Fibroblast of lung (primary cell): Measurements from ENCODE around the gene JAKMIP3. TPM values are rescaled to one million over a fixed set of nuclear protein-coding genes. Genes with fewer than 3 reads are reported as not detected.

Experiments used
- DNase-seq, 2 donors: peaks; one replicate each; pipeline versions ENCODE4 v3.0.0 to v3.0.0-alpha.2; 2010; ENCODE audit warnings: low read depth in 2 of 2
- H2AFZ ChIP-seq: 2 replicates; pipeline ENCODE4 v1.5.1; 2012; ENCODE audit warnings: low read length, control low read depth, inconsistent platforms
- H3K27ac ChIP-seq: 2 replicates; pipeline ENCODE4 v1.5.1; 2011; ENCODE audit warnings: low read length, control low read depth; ENCODE audit not compliant: insufficient read depth
- H3K27me3 ChIP-seq: 2 replicates; pipeline ENCODE4 v1.5.1; 2011; ENCODE audit warnings: mild to moderate bottlenecking, low read length; ENCODE audit not compliant: control insufficient read depth, insufficient read depth
- H3K36me3 ChIP-seq: 2 replicates; pipeline ENCODE4 v1.5.1; 2011; ENCODE audit warnings: low read length; ENCODE audit not compliant: control insufficient read depth, insufficient read depth
- H3K4me1 ChIP-seq: 2 replicates; pipeline ENCODE4 v1.5.1; 2011; ENCODE audit warnings: low read length; ENCODE audit not compliant: control insufficient read depth, insufficient read depth; ENCODE audit errors: extremely low read depth
- H3K4me2 ChIP-seq: 2 replicates; pipeline ENCODE4 v1.5.1; 2011; ENCODE audit warnings: low read length, control low read depth; ENCODE audit not compliant: insufficient read depth; ENCODE audit errors: extremely low read depth
- H3K4me3 ChIP-seq, 4 experiments: fragments of 200-600 bp in 1 of 4; sonication (generic) in 1 of 4; replicated peaks in 1 of 4; 2 replicates each; pipeline ENCODE4 v1.5.1; 2011 to 2016; ENCODE audit warnings: low read length in 4 of 4, low read depth in 3 of 4, mild to moderate bottlenecking in 3 of 4, control low read depth in 2 of 4, inconsistent platforms in 1 of 4, mixed read lengths in 1 of 4; ENCODE audit not compliant: insufficient read depth in 1 of 4; ENCODE audit errors: control extremely low read depth in 1 of 4
- H3K79me2 ChIP-seq: 2 replicates; pipeline ENCODE4 v1.5.1; 2012; ENCODE audit warnings: mild to moderate bottlenecking, low read length, inconsistent platforms; ENCODE audit not compliant: control insufficient read depth, insufficient read depth
- H3K9ac ChIP-seq: 2 replicates; pipeline ENCODE4 v1.5.1; 2011; ENCODE audit warnings: mild to moderate bottlenecking, low read length, control low read depth; ENCODE audit not compliant: insufficient read depth
- H3K9me3 ChIP-seq: 2 replicates; pipeline ENCODE4 v1.5.1; 2012; ENCODE audit warnings: low read depth, low read length; ENCODE audit not compliant: control insufficient read depth, insufficient read depth
- H4K20me1 ChIP-seq: 2 replicates; pipeline ENCODE4 v1.5.1; 2011; ENCODE audit warnings: low read length; ENCODE audit not compliant: control insufficient read depth, insufficient read depth; ENCODE audit errors: extremely low read depth
- EZH2 ChIP-seq: IDR thresholded peaks from 2 replicates; pipeline ENCODE4 v1.5.1; 2012; ENCODE audit warnings: low read length, control low read depth, mild to moderate bottlenecking; ENCODE audit errors: missing control alignments
- polyA plus RNA-seq, 2 donors: library from polyadenylated mRNA; depleted of rRNA in 1 of 2; stranded (reverse) in 1 of 2; unstranded in 1 of 2; fragments of >200 nt; gene quantifications; 2 replicates each; pipeline ENCODE4 v1.2.1, GENCODE V29; 2011 to 2012; ENCODE audit warnings: missing spikeins in 1 of 2
- total RNA-seq: library from RNA; depleted of rRNA; stranded (reverse); fragments of >200 nt; gene quantifications from 2 replicates; pipeline ENCODE4 v1.2.1, GENCODE V29; 2014
- TF ChIP-seq, protein P1 (sequence below), 2 donors: IDR thresholded peaks in 1 of 2; conservative IDR thresholded peaks in 1 of 2; 1 replicate in 1 of 2; 2 replicates in 1 of 2; pipeline ENCODE4 v1.5.1; 2011 to 2012; ENCODE audit warnings: low read length in 2 of 2, control low read depth in 1 of 2, inconsistent platforms in 1 of 2, low read depth in 1 of 2, mild to moderate bottlenecking in 1 of 2

JAKMIP3 gene
- total and polyA plus RNA-seq, 2 donors (not counting 1 experiment from before 2014, with no cell fraction given): 0.17 TPM

DNA sequence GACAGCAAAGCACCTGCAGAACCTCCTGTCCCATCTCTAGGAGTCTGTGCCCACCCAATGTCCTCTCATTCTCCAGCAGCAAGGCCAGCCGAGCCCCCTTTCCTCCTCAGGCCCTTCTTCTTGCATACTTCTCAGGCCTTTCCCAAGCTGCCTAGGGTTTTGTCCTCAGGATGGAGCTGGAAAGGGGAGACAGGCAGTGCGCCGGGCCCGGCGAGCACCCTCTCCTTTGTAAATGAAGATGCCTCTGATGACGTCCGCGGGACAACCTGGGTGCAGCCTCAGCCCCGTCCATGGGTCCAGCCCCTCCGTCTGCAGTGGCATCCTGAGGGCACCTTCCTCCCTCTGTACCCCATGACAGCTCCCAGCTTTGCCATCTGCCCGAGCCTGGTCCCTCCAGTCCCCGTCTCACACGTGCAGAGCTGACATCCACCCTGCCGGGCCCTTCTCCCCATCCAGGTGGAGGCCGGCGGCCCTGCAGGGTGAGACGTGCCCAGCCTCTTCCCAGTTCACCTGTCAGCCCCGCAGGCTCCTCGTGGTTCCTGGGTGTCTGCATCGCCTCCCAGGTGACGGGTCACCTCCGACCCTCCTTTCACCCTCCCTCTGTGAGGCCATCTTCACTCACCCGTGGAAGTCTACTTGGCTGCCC, 36.4 kb downstream of the JAKMIP3 start:
- Histone ChIP-seq H3K27ac (no peak overlapping the region), H3K4me2 (no peak overlapping the region), H3K9me3 (no peaks in the 10 kb centered on the region), H3K4me3 (no peak overlapping the region), H2AFZ (no peak overlapping the region), H3K36me3 (no peaks in the 10 kb centered on the region), H3K27me3 (no peaks in the 10 kb centered on the region), H3K4me1 (no peaks in the 10 kb centered on the region), H3K79me2 (no peaks in the 10 kb centered on the region), H3K9ac (no peak overlapping the region), H4K20me1 (no peaks in the 10 kb centered on the region)
- no peak for DNase-seq
- no peak for TF ChIP-seq EZH2
- TF ChIP-seq, protein P1, sequence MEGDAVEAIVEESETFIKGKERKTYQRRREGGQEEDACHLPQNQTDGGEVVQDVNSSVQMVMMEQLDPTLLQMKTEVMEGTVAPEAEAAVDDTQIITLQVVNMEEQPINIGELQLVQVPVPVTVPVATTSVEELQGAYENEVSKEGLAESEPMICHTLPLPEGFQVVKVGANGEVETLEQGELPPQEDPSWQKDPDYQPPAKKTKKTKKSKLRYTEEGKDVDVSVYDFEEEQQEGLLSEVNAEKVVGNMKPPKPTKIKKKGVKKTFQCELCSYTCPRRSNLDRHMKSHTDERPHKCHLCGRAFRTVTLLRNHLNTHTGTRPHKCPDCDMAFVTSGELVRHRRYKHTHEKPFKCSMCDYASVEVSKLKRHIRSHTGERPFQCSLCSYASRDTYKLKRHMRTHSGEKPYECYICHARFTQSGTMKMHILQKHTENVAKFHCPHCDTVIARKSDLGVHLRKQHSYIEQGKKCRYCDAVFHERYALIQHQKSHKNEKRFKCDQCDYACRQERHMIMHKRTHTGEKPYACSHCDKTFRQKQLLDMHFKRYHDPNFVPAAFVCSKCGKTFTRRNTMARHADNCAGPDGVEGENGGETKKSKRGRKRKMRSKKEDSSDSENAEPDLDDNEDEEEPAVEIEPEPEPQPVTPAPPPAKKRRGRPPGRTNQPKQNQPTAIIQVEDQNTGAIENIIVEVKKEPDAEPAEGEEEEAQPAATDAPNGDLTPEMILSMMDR (conservative IDR thresholded peaks at IDR 0.05 in 1 of 2, IDR thresholded peaks at IDR 0.05 in 1 of 2; ENCODE audit: low read depth in 1 of 2, low read length in 2 of 2): no peak

DNA sequence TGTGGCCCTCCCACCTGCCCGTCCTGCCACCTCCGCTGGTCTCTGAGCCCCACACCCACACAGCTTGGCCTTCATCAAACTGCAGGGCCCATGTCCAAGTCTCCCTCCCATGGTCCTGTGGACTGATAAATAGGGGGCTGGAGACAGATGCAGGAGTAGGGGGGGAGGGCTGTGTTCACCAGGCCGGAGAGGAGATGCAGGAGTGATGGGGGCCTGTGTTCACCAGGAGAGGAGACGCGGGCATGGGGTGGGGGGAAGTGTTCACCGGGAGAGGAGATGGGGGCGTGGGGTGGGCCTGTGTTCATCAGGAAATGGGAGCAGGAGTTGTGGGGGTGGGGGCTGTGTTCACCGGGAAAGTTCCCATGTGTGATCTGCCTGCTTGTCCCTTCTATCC, 37.0 kb downstream of the JAKMIP3 start:
- DNase-seq: no peak
- H3K36me3 ChIP-seq: no peaks in the 10 kb centered on the region
- no peaks in the 10 kb centered on the region for H4K20me1 ChIP-seq
- H3K27ac ChIP-seq: no peak overlapping the region
- no peaks in the 10 kb centered on the region for H3K9me3 ChIP-seq
- no peak overlapping the region for H3K4me2 ChIP-seq
- TF ChIP-seq, protein P1 (conservative IDR thresholded peaks at IDR 0.05 in 1 of 2, IDR thresholded peaks at IDR 0.05 in 1 of 2; ENCODE audit: low read depth in 1 of 2, low read length in 2 of 2): no peak
- TF ChIP-seq EZH2: no peak
- H3K9ac ChIP-seq: no peak overlapping the region
- H2AFZ ChIP-seq: no peak overlapping the region
- H3K4me3 ChIP-seq: no peak overlapping the region
- no peaks in the 10 kb centered on the region for H3K4me1 ChIP-seq
- H3K27me3 ChIP-seq: no peaks in the 10 kb centered on the region
- no peaks in the 10 kb centered on the region for H3K79me2 ChIP-seq

DNA sequence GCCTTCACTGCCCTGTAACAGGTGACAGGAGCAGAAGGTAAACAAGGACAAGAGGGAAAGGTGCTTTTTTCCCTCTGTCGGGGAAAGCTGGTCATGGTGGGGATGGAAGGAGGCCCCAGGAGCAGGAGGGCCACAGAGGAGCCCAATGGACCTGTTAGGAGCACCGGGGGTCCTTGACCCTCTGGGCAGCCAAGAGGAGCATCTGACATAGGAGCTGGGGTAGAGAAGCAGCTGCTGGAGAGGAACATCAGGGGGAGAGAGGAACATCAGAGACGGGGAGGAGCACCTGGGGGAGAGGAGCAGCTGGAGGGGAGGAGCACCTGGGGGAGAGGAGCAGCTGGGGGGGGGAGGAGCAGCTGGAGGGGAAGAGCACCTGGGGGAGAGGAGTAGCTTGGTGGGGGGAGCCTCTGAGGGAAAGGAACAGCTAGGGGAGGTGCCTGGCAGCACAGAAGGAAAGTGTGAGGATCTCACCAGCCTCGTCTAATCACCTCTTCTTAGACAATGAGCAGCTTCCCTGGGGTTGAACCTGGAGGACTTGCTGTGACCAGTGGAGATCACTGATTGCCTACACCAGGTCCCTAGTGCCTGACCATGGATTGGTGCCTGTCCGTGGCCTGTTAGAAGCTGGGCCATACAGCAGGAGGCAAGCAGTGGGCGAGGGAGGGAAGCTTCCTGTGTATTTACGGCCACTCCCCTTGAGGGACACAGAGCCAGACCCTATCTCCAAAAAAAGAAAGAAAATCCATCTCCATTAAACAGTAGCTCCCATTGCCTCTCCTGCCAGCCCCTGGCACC, 37.6 kb downstream of the JAKMIP3 start:
- Histone ChIP-seq H2AFZ (no peak overlapping the region), H4K20me1 (no peaks in the 10 kb centered on the region)
- no peak for DNase-seq

More for the DNA sequence above, 37.6 kb downstream of the JAKMIP3 start:
- Histone ChIP-seq H3K36me3 (no peaks in the 10 kb centered on the region), H3K4me2 (no peak overlapping the region), H3K4me1 (no peaks in the 10 kb centered on the region), H3K4me3 (no peak overlapping the region), H3K9me3 (no peaks in the 10 kb centered on the region), H3K27me3 (no peaks in the 10 kb centered on the region), H3K27ac (no peak overlapping the region), H3K79me2 (no peaks in the 10 kb centered on the region), H3K9ac (no peak overlapping the region)
- TF ChIP-seq, protein P1 (conservative IDR thresholded peaks at IDR 0.05 in 1 of 2, IDR thresholded peaks at IDR 0.05 in 1 of 2; ENCODE audit: low read depth in 1 of 2, low read length in 2 of 2): no peak
- no peak for TF ChIP-seq EZH2
